GM12864 (cell line): Measurements from ENCODE around the gene SHLD1.

Experiments used
- DNase-seq: peaks from one replicate; pipeline ENCODE4 v3.0.0-alpha.2; 2011; ENCODE audit warnings: low read depth
- H3K4me3 ChIP-seq: 2 replicates; pipeline ENCODE4 v1.5.1; 2011; ENCODE audit warnings: mild to moderate bottlenecking, low read depth, low read length, control low read depth
- TF ChIP-seq, protein P1 (sequence below): IDR thresholded peaks from 2 replicates; pipeline ENCODE4 v1.5.1; 2011; ENCODE audit warnings: low read depth, mild to moderate bottlenecking, moderate library complexity, low read length, control low read depth, inconsistent platforms; ENCODE audit errors: missing control alignments

Gene SHLD1

DNA sequence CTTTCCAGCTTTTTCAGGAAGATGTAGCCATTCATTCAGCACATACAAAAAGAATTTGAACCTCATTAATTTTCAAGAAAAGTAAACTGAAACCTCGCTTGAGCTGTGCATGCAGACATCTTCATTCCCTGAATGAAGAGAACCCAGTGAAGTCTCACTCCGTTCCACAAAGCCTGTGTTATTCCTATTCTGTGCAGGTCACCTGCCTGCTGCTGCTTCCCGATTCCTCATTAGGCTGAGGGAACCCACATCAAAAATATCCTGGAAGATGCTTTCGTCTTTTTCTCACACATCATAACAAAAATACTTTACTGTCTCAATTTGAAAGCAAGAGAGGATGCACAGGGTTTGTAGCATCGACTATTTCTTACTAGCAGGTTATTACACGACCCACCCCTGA is 160.0 kb downstream of the SHLD1 start:
- DNase-seq = no peak
- no peak overlapping the region for H3K4me3 ChIP-seq
- TF ChIP-seq, protein P1, sequence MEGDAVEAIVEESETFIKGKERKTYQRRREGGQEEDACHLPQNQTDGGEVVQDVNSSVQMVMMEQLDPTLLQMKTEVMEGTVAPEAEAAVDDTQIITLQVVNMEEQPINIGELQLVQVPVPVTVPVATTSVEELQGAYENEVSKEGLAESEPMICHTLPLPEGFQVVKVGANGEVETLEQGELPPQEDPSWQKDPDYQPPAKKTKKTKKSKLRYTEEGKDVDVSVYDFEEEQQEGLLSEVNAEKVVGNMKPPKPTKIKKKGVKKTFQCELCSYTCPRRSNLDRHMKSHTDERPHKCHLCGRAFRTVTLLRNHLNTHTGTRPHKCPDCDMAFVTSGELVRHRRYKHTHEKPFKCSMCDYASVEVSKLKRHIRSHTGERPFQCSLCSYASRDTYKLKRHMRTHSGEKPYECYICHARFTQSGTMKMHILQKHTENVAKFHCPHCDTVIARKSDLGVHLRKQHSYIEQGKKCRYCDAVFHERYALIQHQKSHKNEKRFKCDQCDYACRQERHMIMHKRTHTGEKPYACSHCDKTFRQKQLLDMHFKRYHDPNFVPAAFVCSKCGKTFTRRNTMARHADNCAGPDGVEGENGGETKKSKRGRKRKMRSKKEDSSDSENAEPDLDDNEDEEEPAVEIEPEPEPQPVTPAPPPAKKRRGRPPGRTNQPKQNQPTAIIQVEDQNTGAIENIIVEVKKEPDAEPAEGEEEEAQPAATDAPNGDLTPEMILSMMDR = no peak

DNA sequence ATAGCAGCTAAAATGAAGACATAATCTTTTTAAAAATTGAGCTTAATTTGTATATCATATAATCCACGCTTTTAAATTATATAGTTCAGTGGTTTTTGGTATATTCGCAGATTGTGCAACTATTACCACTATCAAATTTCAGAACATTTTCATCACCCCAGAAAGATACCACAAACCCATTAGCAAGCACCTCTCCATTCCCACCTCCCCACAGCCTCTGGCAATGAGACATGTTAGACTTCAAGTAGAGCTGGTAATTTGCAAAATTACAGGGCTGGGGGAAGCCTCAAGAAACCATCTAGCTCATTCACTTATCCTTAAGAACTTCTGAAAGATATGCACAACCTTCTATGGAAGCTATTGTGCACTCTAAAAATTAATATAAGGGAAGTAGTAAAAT is 163.0 kb downstream of the SHLD1 start:
- TF ChIP-seq, protein P1 = no peak

More for the DNA sequence above, 163.0 kb downstream of the SHLD1 start:
- no peak overlapping the region for H3K4me3 ChIP-seq
- DNase-seq = no peak
